Pulmonary artery endothelial cell (primary cell): ENCODE measurements around the gene CCDC70. TPM values are rescaled to one million over a fixed set of nuclear protein-coding genes. Genes with fewer than 3 reads are reported as not detected.

Experiments used
- DNase-seq: peaks from one replicate; pipeline ENCODE4 v3.0.0-alpha.2; 2011; ENCODE audit warnings: low read depth, low spot score
- total RNA-seq: library from RNA; depleted of rRNA; stranded (reverse); fragments of >200 nt; gene quantifications from 2 replicates; pipeline ENCODE4 v1.2.3, GENCODE V29; 2014

CCDC70 gene
- total RNA-seq, 1 donor from 2014 or later: not detected

- no peak for DNase-seq
Measured at GRCh38 chr13:51829568-51829899, 32.2 kb upstream of the CCDC70 start.

- no peak for DNase-seq
Measured at GRCh38 chr13:51831519-51831918, 30.2 kb upstream of the CCDC70 start.

DNA sequence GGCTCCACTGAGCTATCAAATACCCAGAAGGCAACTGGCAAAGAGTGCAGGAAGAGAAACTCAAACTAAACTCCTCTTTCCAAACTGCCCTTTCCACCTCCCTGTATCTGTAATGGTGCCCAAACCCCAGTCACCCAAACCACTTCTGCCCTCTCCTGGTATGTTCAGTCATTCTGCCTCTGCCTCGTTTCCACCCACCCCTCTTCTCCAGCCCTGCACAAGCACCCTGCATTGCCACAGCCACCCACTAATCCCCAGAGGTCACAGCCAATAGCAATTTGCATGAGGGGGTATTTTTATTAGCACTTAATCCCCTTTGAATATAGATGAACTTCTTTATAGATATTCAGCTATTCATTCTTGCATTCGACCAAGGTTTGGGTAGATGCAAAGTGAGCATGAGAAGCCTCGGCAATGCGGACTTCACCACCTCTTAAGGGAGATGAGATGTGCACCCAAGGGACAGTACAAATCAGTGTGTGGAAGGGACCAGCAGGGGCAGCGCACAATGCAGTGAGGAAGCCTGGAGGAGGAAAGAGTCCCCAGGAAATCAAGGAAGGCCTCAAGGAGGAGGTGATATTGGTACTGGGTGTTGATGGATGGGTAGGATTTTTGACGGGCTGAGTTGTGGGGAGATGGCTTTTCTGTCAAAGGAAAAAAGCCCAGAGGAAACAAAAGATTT, 29.2 kb upstream of the CCDC70 start:
- no peak for DNase-seq

DNA sequence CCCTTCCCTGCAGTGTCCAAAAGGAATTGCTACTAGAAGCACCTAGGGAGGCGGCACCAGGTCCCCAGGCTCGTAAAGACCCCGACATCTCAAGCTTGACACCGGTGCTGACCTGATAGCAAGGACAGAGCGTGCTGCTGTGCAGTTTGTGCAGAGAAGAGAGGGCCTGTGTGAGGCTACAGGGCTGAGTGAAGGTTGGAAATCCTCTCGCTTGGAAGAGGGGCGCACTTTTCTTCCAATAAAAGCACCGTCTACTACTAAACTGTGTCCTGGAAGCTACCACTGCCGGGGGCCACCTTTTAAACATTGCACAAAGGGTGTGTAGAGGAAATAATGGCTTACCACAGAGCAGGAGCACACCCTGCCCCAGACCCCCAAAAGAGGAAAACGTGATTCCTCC, 27.8 kb upstream of the CCDC70 start:
- no peak for DNase-seq

DNA sequence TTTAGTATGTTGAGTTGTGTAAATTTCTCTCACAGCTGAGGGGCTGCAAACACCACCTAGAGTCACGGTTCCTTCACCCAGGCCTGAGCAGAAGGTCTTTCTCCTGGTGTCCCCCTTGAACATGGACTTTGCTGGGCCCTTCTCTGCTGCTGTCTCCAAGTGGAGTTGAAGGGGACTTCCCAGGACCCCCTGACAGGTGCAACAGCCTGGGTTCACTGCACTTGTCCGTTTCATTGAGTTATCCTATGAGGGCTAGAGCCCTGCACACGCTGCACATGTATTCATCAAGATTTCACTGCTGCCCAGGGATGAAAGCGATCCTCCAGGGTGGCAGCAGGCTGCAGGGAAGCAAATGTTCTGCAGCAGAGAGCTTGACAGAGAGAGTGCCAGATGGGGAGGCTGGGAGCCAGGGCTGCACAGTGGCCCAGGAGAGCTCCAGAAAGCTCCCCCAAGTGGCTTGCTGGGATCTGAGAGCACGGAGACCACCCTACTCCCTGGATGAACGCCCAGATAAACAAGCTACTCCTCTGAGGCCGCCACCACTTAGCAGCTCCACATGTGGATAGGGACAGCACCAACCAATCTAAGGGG, 27.1 kb upstream of the CCDC70 start:
- no peak for DNase-seq

GRCh38 chr13:51837016-51837415, 24.8 kb upstream of the CCDC70 start:
- no peak for DNase-seq

GRCh38 chr13:51838240-51838846, 23.4 kb upstream of the CCDC70 start:
- DNase-seq: no peak

- no peak for DNase-seq
Measured at GRCh38 chr13:51839711-51840540, 21.8 kb upstream of the CCDC70 start.

DNA sequence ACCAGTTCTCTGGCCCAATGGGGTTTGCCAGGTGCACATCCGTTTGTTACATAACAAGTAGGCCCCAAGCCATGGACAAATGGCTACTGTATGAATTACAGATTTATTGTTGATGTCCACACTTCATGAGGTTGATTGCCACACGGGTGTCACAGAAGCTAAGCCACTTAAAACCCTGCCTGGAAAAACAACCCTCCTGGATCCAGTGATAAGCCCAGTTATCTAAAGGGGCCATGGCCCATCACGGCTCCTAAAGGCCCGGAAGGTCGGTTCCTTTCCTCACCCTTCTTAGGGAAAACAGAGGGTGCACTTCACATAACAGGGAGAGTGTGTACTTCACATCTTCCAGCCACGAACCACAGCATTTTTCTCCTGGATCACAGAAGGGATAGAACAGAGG, 20.9 kb upstream of the CCDC70 start:
- no peak for DNase-seq

DNA sequence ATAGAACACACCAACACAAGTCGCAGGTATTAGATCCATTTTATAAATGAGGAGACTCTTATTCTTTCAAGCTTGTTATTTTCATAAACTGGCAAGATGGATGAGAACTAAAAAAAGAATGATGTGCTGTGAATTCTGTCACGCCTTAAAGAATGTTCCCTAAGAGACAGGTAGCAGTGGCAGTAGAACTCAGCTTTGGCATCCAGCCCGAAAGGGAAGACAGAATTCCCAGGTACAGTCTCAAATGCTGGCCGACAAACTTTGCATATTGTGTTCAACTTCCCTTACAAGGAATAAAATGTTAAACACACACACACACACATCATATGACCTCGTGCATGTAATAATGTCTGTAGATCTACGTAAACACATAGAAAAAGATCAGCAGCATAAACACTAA, 20.0 kb upstream of the CCDC70 start:
- no peak for DNase-seq

- DNase-seq: no peak
Measured at GRCh38 chr13:51843529-51843928, 18.2 kb upstream of the CCDC70 start.

DNA sequence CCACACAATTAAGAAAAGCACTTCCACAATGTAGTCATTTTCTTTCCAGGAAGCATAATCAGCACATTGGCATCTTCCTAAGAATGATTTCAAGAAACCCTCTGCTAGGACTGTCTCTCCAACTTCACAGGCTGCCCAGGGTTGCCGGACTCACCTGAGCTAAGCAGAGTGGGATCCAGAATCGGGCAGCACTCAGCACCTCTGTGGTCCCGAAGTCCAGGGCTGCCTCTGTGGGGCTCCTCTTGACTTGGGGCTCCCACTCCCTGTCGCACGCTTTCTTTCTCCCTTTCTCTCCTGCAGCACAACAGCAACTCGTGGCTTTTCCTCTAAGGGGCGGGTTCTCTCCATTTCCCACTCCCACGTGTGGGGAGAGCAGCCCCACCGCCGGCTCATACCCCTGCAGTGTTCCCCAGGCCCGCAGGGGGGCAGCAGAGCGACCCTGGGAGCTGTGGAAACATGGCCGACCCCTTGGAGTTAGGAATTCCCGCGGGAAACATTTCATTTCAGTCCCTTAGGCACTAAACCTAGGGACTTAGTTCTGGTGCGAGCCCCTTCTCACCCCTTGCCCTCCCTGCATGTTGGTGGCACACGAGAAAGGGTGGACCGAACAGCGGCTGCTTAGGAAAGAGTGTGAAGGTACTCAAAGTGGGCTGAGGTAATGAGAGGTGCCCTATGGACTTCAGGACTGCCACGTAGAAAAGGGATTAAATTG, 16.8 kb upstream of the CCDC70 start, which contains the start of gene TMEM272:
TMEM272 (minus strand) TSS at position 316 of the 712 bp plus-strand sequence. CDS start 6,647 bp downstream, outside the sequence.
- no peak for DNase-seq

DNA sequence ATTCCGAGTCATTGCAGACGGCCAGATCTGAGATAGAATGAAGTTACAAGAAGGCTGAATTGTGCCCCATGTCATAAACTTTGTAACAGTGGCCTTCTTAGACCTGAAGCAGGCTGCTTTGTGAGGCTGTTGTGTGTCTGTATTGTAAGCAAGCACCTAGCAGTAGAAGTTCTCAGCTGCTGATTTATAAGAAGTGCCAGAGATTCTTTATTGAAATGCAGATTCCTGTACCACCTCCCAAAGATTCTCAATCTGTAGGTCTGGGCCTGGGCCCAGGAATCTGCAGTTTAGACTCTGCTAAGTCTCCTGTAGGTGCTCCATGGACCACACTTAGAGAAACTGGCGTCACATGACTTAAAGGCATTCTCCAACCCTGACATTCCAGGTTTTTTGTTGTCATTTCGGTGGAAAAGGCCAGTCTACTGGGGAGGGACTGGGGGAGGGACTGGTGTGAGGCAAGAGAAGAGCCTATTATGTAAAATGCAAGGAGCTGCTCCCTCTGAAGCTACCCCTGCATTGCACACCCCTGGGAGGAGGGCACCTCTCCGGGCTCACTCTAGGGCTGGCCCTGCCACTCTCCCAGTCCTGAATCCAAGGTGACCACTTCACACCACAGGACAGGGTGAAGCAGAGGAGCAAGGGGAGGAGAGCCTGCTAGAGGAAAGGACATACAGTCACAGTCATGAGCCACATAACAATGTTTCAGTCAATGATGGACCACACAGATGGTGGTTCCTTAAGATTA, 16.0 kb upstream of the CCDC70 start:
- DNase-seq: no peak

DNA sequence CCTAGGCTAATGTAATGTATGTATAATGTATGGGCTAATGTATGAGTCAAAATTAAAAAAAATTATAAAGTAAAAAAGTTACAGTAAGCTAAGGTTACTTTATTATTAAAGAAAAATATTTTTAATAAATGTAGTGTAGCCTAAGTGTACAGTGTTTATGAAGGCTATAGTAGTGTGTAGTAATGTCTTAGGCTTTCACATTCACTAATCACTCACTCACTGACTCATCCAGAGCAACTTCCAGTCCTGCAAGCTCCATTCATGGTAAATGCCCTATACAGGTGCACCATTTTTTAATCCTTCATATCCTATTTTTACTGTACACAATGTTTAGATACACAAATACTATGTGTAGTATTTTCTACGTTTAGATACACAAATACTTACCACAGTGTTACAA, 15.0 kb upstream of the CCDC70 start:
- DNase-seq: no peak

- DNase-seq: no peak
Measured at GRCh38 chr13:51848674-51849073, 13.1 kb upstream of the CCDC70 start.

DNA sequence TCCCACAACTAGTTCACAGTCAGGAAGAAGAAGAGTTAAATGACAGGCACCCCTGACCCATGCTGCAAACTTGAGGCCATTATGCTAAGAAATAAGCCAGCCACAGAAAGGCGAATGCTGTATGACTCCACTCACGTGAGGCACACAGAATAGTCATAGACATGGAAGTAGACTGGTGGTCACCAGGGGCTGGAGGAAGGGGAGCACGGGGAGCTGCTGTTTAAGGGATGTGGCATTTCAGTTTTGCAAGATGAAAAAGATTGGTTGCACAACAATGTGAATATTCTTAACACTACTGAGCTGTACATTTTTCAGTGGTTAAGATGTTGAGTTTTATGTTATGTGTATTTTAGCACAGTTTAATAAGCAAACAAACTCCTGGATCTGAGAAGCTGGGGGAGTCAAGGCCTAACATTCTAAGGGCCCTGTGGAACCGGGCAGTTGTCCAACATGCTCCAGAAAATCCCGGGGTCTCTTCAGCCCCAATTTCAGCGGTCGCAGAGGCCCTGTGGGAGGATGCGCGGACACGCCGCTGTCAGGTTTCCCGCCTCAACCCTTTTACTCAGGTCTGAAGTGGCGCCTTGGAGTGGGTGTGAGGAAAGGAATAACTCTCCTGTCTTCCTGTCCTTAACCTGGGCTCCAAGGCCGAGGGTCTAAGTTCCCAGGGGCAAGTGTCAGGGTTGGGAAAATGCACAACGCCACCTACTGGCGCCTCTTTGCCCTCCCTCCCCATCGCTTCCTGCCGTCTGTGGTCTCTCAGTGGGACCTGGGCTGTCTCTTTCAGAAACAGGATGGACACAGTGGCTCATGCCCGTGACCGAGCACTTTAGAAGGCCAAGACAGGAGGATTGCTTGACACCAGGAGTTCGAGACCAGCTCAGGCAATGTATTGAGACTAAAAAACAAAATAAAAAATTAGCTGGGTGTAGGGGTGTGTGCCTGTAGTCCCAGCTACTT, 12.3 kb upstream of the CCDC70 start:
- no peak for DNase-seq

GRCh38 chr13:51856027-51856736, 5.6 kb upstream of the CCDC70 start:
- no peak for DNase-seq

GRCh38 chr13:51856998-51857397, 4.8 kb upstream of the CCDC70 start:
- no peak for DNase-seq
